Natural killer cell (primary cell): ENCODE measurements around the gene ACTR3. TPM values are rescaled to one million over a fixed set of nuclear protein-coding genes. Genes with fewer than 3 reads are reported as not detected.

Source experiments
- ATAC-seq, 3 donors: fragments of 150-1000 bp in 2 of 3; fragments of 200-7000 bp in 1 of 3; cut with Tn5 transposase; 1 replicate in 1 of 3; 2 replicates in 2 of 3; pipeline ENCODE4 v1.10.0; 2021; ENCODE audit warnings: mild to moderate bottlenecking in 2 of 3, moderate library complexity in 2 of 3
- DNase-seq, 2 donors: peaks; one replicate each; pipeline versions ENCODE4 v3.0.0 to v3.0.0-alpha.2; 2013 to 2021; ENCODE audit warnings: mixed read lengths in 1 of 2
- H3K27ac ChIP-seq: one replicate; pipeline ENCODE4 v1.5.1; 2013; ENCODE audit warnings: mild to moderate bottlenecking, low read length
- H3K27me3 ChIP-seq: one replicate; pipeline ENCODE4 v1.6.1; 2013; ENCODE audit warnings: low read length; ENCODE audit not compliant: control insufficient read depth, insufficient read depth
- H3K36me3 ChIP-seq: one replicate; pipeline ENCODE4 v1.6.1; 2013; ENCODE audit warnings: low read length; ENCODE audit not compliant: control insufficient read depth, insufficient read depth
- H3K4me1 ChIP-seq: one replicate; pipeline ENCODE4 v1.6.1; 2013; ENCODE audit warnings: low read length; ENCODE audit not compliant: control insufficient read depth, insufficient read depth
- H3K4me3 ChIP-seq: one replicate; pipeline ENCODE4 v1.5.1; 2013; ENCODE audit warnings: low read length
- H3K9me3 ChIP-seq: one replicate; pipeline ENCODE4 v1.6.1; 2013; ENCODE audit warnings: low read length; ENCODE audit not compliant: control insufficient read depth, insufficient read depth
- H3K27ac Mint-ChIP-seq, 2 donors: one replicate each; pipeline ENCODE4 v1.8.0; 2022; ENCODE audit warnings: mild to moderate bottlenecking in 2 of 2, mixed read lengths in 2 of 2, moderate library complexity in 1 of 2
- H3K27me3 Mint-ChIP-seq, 2 donors: one replicate each; pipeline ENCODE4 v1.8.0; 2022; ENCODE audit warnings: low read depth in 2 of 2, mixed read lengths in 2 of 2
- H3K36me3 Mint-ChIP-seq: one replicate; pipeline ENCODE4 v1.8.0; 2022; ENCODE audit warnings: mixed read lengths
- H3K4me1 Mint-ChIP-seq, 2 donors: one replicate each; pipeline ENCODE4 v1.8.0; 2022; ENCODE audit warnings: mixed read lengths in 2 of 2
- H3K4me3 Mint-ChIP-seq: one replicate; pipeline ENCODE4 v1.8.0; 2022; ENCODE audit warnings: mild to moderate bottlenecking, moderate library complexity, mixed read lengths
- H3K9me3 Mint-ChIP-seq, 2 donors: one replicate each; pipeline ENCODE4 v1.8.0; 2022; ENCODE audit warnings: mixed read lengths in 2 of 2
- CTCF ChIP-seq: fragments of 200-600 bp; IDR thresholded peaks from one replicate; pipeline ENCODE4 v1.8.0; 2022; ENCODE audit warnings: antibody characterized with exemption
- WGBS: methylation state at CpG from one replicate; pipeline ENCODE4 v1.1.7; 2013; ENCODE audit warnings: missing lambda C conversion rate; ENCODE audit not compliant: insufficient coverage; 5-methylcytosine and 5-hydroxymethylcytosine counted together
- intact Hi-C: fragments of 100-400 bp; cut with micrococcal nuclease; formaldehyde crosslinking; loops from one replicate; pipeline ENCODE4 v1.14.2; 2022
- total RNA-seq, 4 donors: library from RNA; stranded (reverse); fragments of 120-200 nt in 1 of 4; gene quantifications; one replicate each; pipeline versions ENCODE4 v1.2.3 to v1.2.4, GENCODE V29; 2013 to 2022

Gene ACTR3
- total RNA-seq, 3 donors from 2014 or later (not counting 1 experiment from before 2014, with no cell fraction given), result 323 to 428 (median 352) TPM

- Mint-ChIP-seq H3K9me3 (no peaks in the 10 kb centered on the region), H3K27ac (peak overlapping the region; percentile 97 to 99), H3K36me3 (peaks cover 5% of the 10 kb centered on the region), H3K27me3 (no peaks in the 10 kb centered on the region), H3K4me3 (peak overlapping the region; percentile 100), H3K4me1 (peaks cover 79 to 86% of the 10 kb centered on the region in 2 donors)
- no peaks in the 10 kb centered on the region for H3K9me3 ChIP-seq
- DNase-seq (peak; percentile 65 to 89), ATAC-seq (peak; percentile 49 to 58 (median 56))
- peak overlapping the region; percentile 91 for H3K4me3 ChIP-seq
- H3K27ac ChIP-seq, result peak overlapping the region; percentile 94
- WGBS, result 0% methylated on average over 56 of the region's 57 CpGs
- peaks cover 9% of the 10 kb centered on the region for H3K36me3 ChIP-seq
- H3K4me1 ChIP-seq, result peaks cover 53% of the 10 kb centered on the region
- H3K27me3 ChIP-seq, result no peaks in the 10 kb centered on the region
- intact Hi-C loops, result loop anchor here (2.0 to 10.0 kb wide), 2 partner anchors 134 to 716 kb away; partner anchors contain the start of genes PSD4 and SLC35F5
- no peak for TF ChIP-seq CTCF
These were observed 655 bp downstream of the ACTR3 start for GRCh38 chr2:113890253-113891235.

GRCh38 chr2:113891265-113891959 is 1.5 kb downstream of the ACTR3 start:
- 0% methylated on average over 2 of the region's 5 CpGs for WGBS
- peaks cover 5% of the 10 kb centered on the region for H3K36me3 Mint-ChIP-seq
- no peak for TF ChIP-seq CTCF

GRCh38 chr2:113892004-113892710 is 2.3 kb downstream of the ACTR3 start:
- Mint-ChIP-seq H3K36me3 (peaks cover 5% of the 10 kb centered on the region), H3K27ac (peak overlapping the region; percentile 97 to 99), H3K9me3 (no peaks in the 10 kb centered on the region), H3K4me3 (peak overlapping the region; percentile 100), H3K4me1 (peaks cover 82 to 87% of the 10 kb centered on the region in 2 donors), H3K27me3 (no peaks in the 10 kb centered on the region)
- WGBS, result no CpG with 5 or more reads among the region's 6 CpGs
- H3K27me3 ChIP-seq, result no peaks in the 10 kb centered on the region
- H3K27ac ChIP-seq, result peak overlapping the region; percentile 94
- peaks cover 43% of the 10 kb centered on the region for H3K4me1 ChIP-seq
- intact Hi-C loops, result loop anchor here (10.0 kb wide), 1 partner anchor 717 kb away; the partner anchor contains the start of gene PSD4
- H3K36me3 ChIP-seq, result peaks cover 9% of the 10 kb centered on the region
- no peak overlapping the region for H3K4me3 ChIP-seq
- H3K9me3 ChIP-seq, result no peaks in the 10 kb centered on the region
- no peak for DNase-seq
- no peak for TF ChIP-seq CTCF
- no peak for ATAC-seq

More at GRCh38 chr2:113891265-113891959, 1.5 kb downstream of the ACTR3 start:
- H3K9me3 Mint-ChIP-seq, result no peaks in the 10 kb centered on the region
- H3K4me3 Mint-ChIP-seq, result peak overlapping the region; percentile 100
- H3K4me1 Mint-ChIP-seq, result peaks cover 82 to 87% of the 10 kb centered on the region in 2 donors
- peak overlapping the region; percentile 97 to 99 for H3K27ac Mint-ChIP-seq
- ATAC-seq (peak in 1 of 3 donors; percentile 0), DNase-seq (no peak)
- peaks cover 51% of the 10 kb centered on the region for H3K4me1 ChIP-seq
- H3K27me3 Mint-ChIP-seq, result no peaks in the 10 kb centered on the region
- peak overlapping the region; percentile 91 for H3K4me3 ChIP-seq
- no peaks in the 10 kb centered on the region for H3K9me3 ChIP-seq
- H3K27me3 ChIP-seq, result no peaks in the 10 kb centered on the region
- H3K36me3 ChIP-seq, result peaks cover 9% of the 10 kb centered on the region
- H3K27ac ChIP-seq, result peak overlapping the region; percentile 94
- intact Hi-C loops, result loop anchor here (2.0 to 10.0 kb wide), 2 partner anchors 135 to 717 kb away; partner anchors contain the start of genes PSD4 and SLC35F5
